Thoracic aorta (tissue), 2 donors: ENCODE results near the gene REV1. TPM values are rescaled to one million over a fixed set of nuclear protein-coding genes. Genes with fewer than 3 reads are reported as not detected.
A peak's percentile ranks its signal among the peaks of the same experiment; 100 is the strongest.

Source experiments
- ATAC-seq: fragments of 150-250 bp; one replicate; pipeline ENCODE4 v1.8.0; 2017; ENCODE audit warnings: low read depth; ENCODE audit not compliant: insufficient number of reproducible peaks, low FRiP score
- DNase-seq: peaks from one replicate; pipeline ENCODE4 v3.0.0-alpha.2; 2020; ENCODE audit warnings: low spot score
- H3K27ac ChIP-seq, 2 donors: fragments of 200-600 bp; sonication (generic); 1 replicate in 1 of 2; 2 replicates in 1 of 2; pipeline ENCODE4 v1.5.1; 2016; ENCODE audit warnings: mild to moderate bottlenecking in 2 of 2, moderate library complexity in 2 of 2
- H3K27me3 ChIP-seq: fragments of 200-600 bp; sonication (generic); replicated peaks from 2 replicates; pipeline ENCODE4 v1.6.0; 2016; ENCODE audit warnings: mild to moderate bottlenecking; ENCODE audit not compliant: insufficient read depth
- H3K36me3 ChIP-seq: fragments of 200-600 bp; sonication (generic); one replicate; pipeline ENCODE4 v1.5.1; 2016
- H3K4me1 ChIP-seq, 2 donors: fragments of 200-600 bp; sonication (generic); 1 replicate in 1 of 2; 2 replicates in 1 of 2; pipeline versions ENCODE4 v1.5.1 to v1.6.0; 2016; ENCODE audit warnings: low read depth in 2 of 2, mild to moderate bottlenecking in 1 of 2; ENCODE audit not compliant: control insufficient read depth in 1 of 2
- H3K4me3 ChIP-seq: fragments of 200-600 bp; sonication (generic); 2 replicates; pipeline ENCODE4 v1.5.1; 2016; ENCODE audit warnings: mild to moderate bottlenecking
- H3K9me3 ChIP-seq: fragments of 200-600 bp; sonication (generic); 2 replicates; pipeline ENCODE4 v1.5.1; 2016
- CTCF ChIP-seq: fragments of 200-600 bp; sonication (generic); IDR thresholded peaks from one replicate; pipeline ENCODE4 v1.5.1; 2019; ENCODE audit warnings: antibody characterized with exemption
- total RNA-seq, 2 donors: library from RNA; depleted of rRNA; stranded (reverse); fragments of >200 nt; gene quantifications; one replicate each; pipeline versions ENCODE4 v1.1.0 to v1.2.3, GENCODE V29; 2016

REV1 gene
- total RNA-seq, 2 donors from 2014 or later, result 48.3 to 107 TPM

GRCh38 chr2:99439971-99440505 lies 49.8 kb downstream of the REV1 start:
- Histone ChIP-seq H3K9me3 (no peaks in the 10 kb centered on the region), H3K27ac (no peak overlapping the region), H3K4me3 (no peak overlapping the region), H3K27me3 (no peaks in the 10 kb centered on the region), H3K4me1 (peaks cover 0 to 4% of the 10 kb centered on the region in 2 donors), H3K36me3 (peaks cover 3% of the 10 kb centered on the region)
- DNase-seq, result no peak
- no peak for ATAC-seq
- no peak for TF ChIP-seq CTCF

- ATAC-seq, result no peak
- Histone ChIP-seq H3K36me3 (peaks cover 2% of the 10 kb centered on the region), H3K27ac (no peak overlapping the region), H3K27me3 (no peaks in the 10 kb centered on the region), H3K4me1 (no peaks in the 10 kb centered on the region), H3K4me3 (no peak overlapping the region), H3K9me3 (no peaks in the 10 kb centered on the region)
- TF ChIP-seq CTCF, result no peak
- DNase-seq, result no peak
Observed at GRCh38 chr2:99436874-99437273, 52.9 kb downstream of the REV1 start.

GRCh38 chr2:99433340-99433739 lies 56.5 kb downstream of the REV1 start:
- H3K4me3 ChIP-seq, result no peak overlapping the region
- H3K4me1 ChIP-seq, result peaks cover 7 to 15% of the 10 kb centered on the region in 2 donors
- no peak overlapping the region for H3K27ac ChIP-seq
- no peaks in the 10 kb centered on the region for H3K9me3 ChIP-seq
- TF ChIP-seq CTCF, result no peak
- peaks cover 4% of the 10 kb centered on the region for H3K36me3 ChIP-seq
- H3K27me3 ChIP-seq, result no peaks in the 10 kb centered on the region
- no peak for DNase-seq
- ATAC-seq, result no peak

GRCh38 chr2:99431587-99432275 lies 58.1 kb downstream of the REV1 start:
- H3K27me3 ChIP-seq, result no peaks in the 10 kb centered on the region
- no peaks in the 10 kb centered on the region for H3K9me3 ChIP-seq
- DNase-seq (no peak), ATAC-seq (no peak)
- H3K36me3 ChIP-seq, result peaks cover 9% of the 10 kb centered on the region
- H3K27ac ChIP-seq, result peak overlapping the region; percentile 57 to 59
- no peak for TF ChIP-seq CTCF
- H3K4me1 ChIP-seq, result peaks cover 7 to 15% of the 10 kb centered on the region in 2 donors
- H3K4me3 ChIP-seq, result no peak overlapping the region

- Histone ChIP-seq H3K4me3 (peak overlapping the region; percentile 19), H3K4me1 (peaks cover 7 to 18% of the 10 kb centered on the region in 2 donors), H3K27ac (peak overlapping the region; percentile 57 to 59), H3K27me3 (no peaks in the 10 kb centered on the region), H3K36me3 (peaks cover 9% of the 10 kb centered on the region), H3K9me3 (no peaks in the 10 kb centered on the region)
- no peak for TF ChIP-seq CTCF
- DNase-seq (no peak), ATAC-seq (peak; percentile 88)
Observed at GRCh38 chr2:99430614-99431291, 59.1 kb downstream of the REV1 start.
